Left lung (tissue), 10 donors: Measurements from ENCODE around the gene MYBPH. TPM values are rescaled to one million over a fixed set of nuclear protein-coding genes. Genes with fewer than 3 reads are reported as not detected.

Source experiments
- ATAC-seq: fragments of 200-7000 bp; cut with Tn5 transposase; one replicate; pipeline ENCODE4 v1.9.1; 2020; ENCODE audit warnings: moderate library complexity
- DNase-seq, 4 donors: peaks; one replicate each; pipeline ENCODE4 v3.0.0-alpha.2; 2013 to 2020
- H3K27ac ChIP-seq, 2 donors: fragments of 200-600 bp; sonication (generic) in 1 of 2; one replicate each; pipeline versions ENCODE4 v1.5.0 to v1.8.0; 2020 to 2021
- H3K27me3 ChIP-seq, 2 donors: fragments of 200-600 bp; sonication (generic) in 1 of 2; one replicate each; pipeline versions ENCODE4 v1.5.0 to v1.8.0; 2020 to 2021
- H3K36me3 ChIP-seq, 2 donors: fragments of 200-600 bp; sonication (generic) in 1 of 2; one replicate each; pipeline versions ENCODE4 v1.5.0 to v1.8.0; 2020 to 2021
- H3K4me1 ChIP-seq, 2 donors: fragments of 200-600 bp; one replicate each; pipeline ENCODE4 v1.8.0; 2021
- H3K4me3 ChIP-seq, 2 donors: fragments of 200-600 bp; sonication (generic) in 1 of 2; one replicate each; pipeline versions ENCODE4 v1.5.0 to v1.8.0; 2020 to 2021; ENCODE audit warnings: mild to moderate bottlenecking in 1 of 2
- H3K9me3 ChIP-seq, 2 donors: fragments of 200-600 bp; sonication (generic) in 1 of 2; one replicate each; pipeline versions ENCODE4 v1.5.0 to v1.8.0; 2020 to 2021
- CTCF ChIP-seq, 2 donors: fragments of 200-600 bp; sonication (generic) in 1 of 2; IDR thresholded peaks; one replicate each; pipeline versions ENCODE4 v1.5.0 to v1.8.0; 2021; ENCODE audit warnings: antibody characterized with exemption in 2 of 2
- intact Hi-C, 2 donors: fragments of 100-400 bp; cut with DNase I; formaldehyde crosslinking; loops; one replicate each; pipeline versions ENCODE4 v1.11.2 to v1.14.2; 2022
- polyA plus RNA-seq, 6 donors: library from polyadenylated mRNA; unstranded; fragments of 120-200 nt; gene quantifications; one replicate each; pipeline ENCODE4 v1.2.1, GENCODE V29; 2013; ENCODE audit not compliant: insufficient read length in 6 of 6
- total RNA-seq, 2 donors: library from RNA; stranded (reverse); fragmentation: NEBNext Ultra II Directional; extraction: Animal tissue kit (Norgen Biotek cat#: 25700); gene quantifications; one replicate each; pipeline ENCODE4 v1.2.1, GENCODE V29; 2021
- donor health status: DM: no; HTN: yes; CAD: no.
- donor health status: DM: no; HTN: no; CAD: no.

The MYBPH gene
- total and polyA plus RNA-seq, 8 donors: 0.07 to 1.3 (median 0.34) TPM; not detected in 4

GRCh38 chr1:203128431-203128715 lies 47.3 kb downstream of the MYBPH start:
- peaks cover 30 to 44% of the 10 kb centered on the region in 2 donors for H3K4me1 ChIP-seq
- intact Hi-C loops: no loop called here
- no peak for TF ChIP-seq CTCF (IDR thresholded peaks at IDR 0.05)

GRCh38 chr1:203127666-203128430 lies 47.8 kb downstream of the MYBPH start, which contains the start of gene ADORA1:
ADORA1 (plus strand) TSS chr1:203127726; CDS start chr1:203128842, 1,116 bp downstream.
- peak within 1 kb of the TSS; percentile 17 to 34 for H3K4me3 ChIP-seq
- TF ChIP-seq CTCF (IDR thresholded peaks at IDR 0.05): no peak
- no peaks in the 10 kb centered on the region for H3K36me3 ChIP-seq
- ATAC-seq: peak; percentile 93
- H3K27ac ChIP-seq: no peak within 1 kb of the TSS
- H3K4me1 ChIP-seq: peaks cover 30 to 44% of the 10 kb centered on the region in 2 donors
- peaks cover 0 to 90% of the 10 kb centered on the region in 2 donors for H3K27me3 ChIP-seq
- no peaks in the 10 kb centered on the region for H3K9me3 ChIP-seq
- DNase-seq: peak in 3 of 4 donors; percentile 63 to 86 (median 70)
- intact Hi-C loops: no loop called here

More at GRCh38 chr1:203128431-203128715, 47.3 kb downstream of the MYBPH start:
- no peaks in the 10 kb centered on the region for H3K9me3 ChIP-seq
- peaks cover 0 to 87% of the 10 kb centered on the region in 2 donors for H3K27me3 ChIP-seq
- H3K4me3 ChIP-seq: peak overlapping the region; percentile 17 to 34
- DNase-seq (no peak), ATAC-seq (no peak)
- no peak overlapping the region for H3K27ac ChIP-seq
- no peaks in the 10 kb centered on the region for H3K36me3 ChIP-seq

- no peak for TF ChIP-seq CTCF (IDR thresholded peaks at IDR 0.05)
- ATAC-seq (peak; percentile 38), DNase-seq (no peak)
- intact Hi-C loops: no loop called here
- no peaks in the 10 kb centered on the region for H3K9me3 ChIP-seq
- H3K27me3 ChIP-seq: peaks cover 0 to 90% of the 10 kb centered on the region in 2 donors
- H3K36me3 ChIP-seq: no peaks in the 10 kb centered on the region
- no peak overlapping the region for H3K27ac ChIP-seq
- peaks cover 30 to 44% of the 10 kb centered on the region in 2 donors for H3K4me1 ChIP-seq
- H3K4me3 ChIP-seq: peak overlapping the region in 1 of 2 donors; percentile 17
Measured at GRCh38 chr1:203126866-203127665, 48.6 kb downstream of the MYBPH start.

GRCh38 chr1:203126151-203126865 lies 49.3 kb downstream of the MYBPH start:
- no peak overlapping the region for H3K27ac ChIP-seq
- peaks cover 0 to 90% of the 10 kb centered on the region in 2 donors for H3K27me3 ChIP-seq
- H3K36me3 ChIP-seq: no peaks in the 10 kb centered on the region
- H3K4me3 ChIP-seq: no peak overlapping the region
- DNase-seq: no peak
- H3K9me3 ChIP-seq: no peaks in the 10 kb centered on the region
- peaks cover 30 to 44% of the 10 kb centered on the region in 2 donors for H3K4me1 ChIP-seq
- ATAC-seq: peak; percentile 6
- intact Hi-C loops: no loop called here
- TF ChIP-seq CTCF (IDR thresholded peaks at IDR 0.05): peak in 1 of 2 donors; percentile 16
